NCI-H226 (cell line): ENCODE data around the gene IL15.
A peak's percentile ranks its signal among the peaks of the same experiment; 100 is the strongest.
"Not testable (repeated sequence)": the region's sequence is repeated elsewhere in the genome, so short reads cannot be mapped to it uniquely, and the experiment has no call there.

ENCODE experiments used
- DNase-seq: peaks from one replicate; pipeline ENCODE4 v3.0.0-alpha.2; 2015

IL15 gene

GRCh38 chr4:141636082-141636770, at the start of gene IL15:
TSS of gene IL15 (plus strand) at chr4:141636583. CDS start at chr4:141719465, 82,882 bp downstream.
- no peak for DNase-seq

GRCh38 chr4:141587897-141588296, 48.5 kb upstream of the IL15 start:
- DNase-seq, result peak; percentile 56

GRCh38 chr4:141595531-141595930, 40.9 kb upstream of the IL15 start:
- DNase-seq, result no peak

- no peak for DNase-seq
These were observed 36.5 kb upstream of the IL15 start for GRCh38 chr4:141599853-141600252.

- DNase-seq, result not testable (repeated sequence)
These were observed 31.7 kb upstream of the IL15 start for GRCh38 chr4:141604683-141605082.

- DNase-seq, result no peak
These were observed 30.9 kb upstream of the IL15 start for GRCh38 chr4:141605425-141605856.

- DNase-seq, result no peak
These were observed 27.1 kb upstream of the IL15 start for GRCh38 chr4:141609243-141609642.

GRCh38 chr4:141610365-141610764, 26.0 kb upstream of the IL15 start:
- no peak for DNase-seq

- DNase-seq, result no peak
These were observed 21.4 kb upstream of the IL15 start for GRCh38 chr4:141614878-141615586.

- not testable (repeated sequence) for DNase-seq
These were observed 20.8 kb upstream of the IL15 start for GRCh38 chr4:141615587-141615918.

GRCh38 chr4:141620715-141621114, 15.7 kb upstream of the IL15 start:
- DNase-seq, result no peak

- DNase-seq, result no peak
These were observed 11.4 kb upstream of the IL15 start for GRCh38 chr4:141625023-141625422.

- DNase-seq, result no peak
These were observed 5.5 kb upstream of the IL15 start for GRCh38 chr4:141630854-141631253.

- no peak for DNase-seq
These were observed 674 bp upstream of the IL15 start for GRCh38 chr4:141635736-141636081.

GRCh38 chr4:141636771-141637460, 533 bp downstream of the IL15 start:
- DNase-seq, result peak; percentile 49

- DNase-seq, result no peak
These were observed 1.2 kb downstream of the IL15 start for GRCh38 chr4:141637565-141637964.

GRCh38 chr4:141638230-141638629, 1.8 kb downstream of the IL15 start:
- DNase-seq, result no peak

- no peak for DNase-seq
These were observed 4.3 kb downstream of the IL15 start for GRCh38 chr4:141640696-141641095.

GRCh38 chr4:141642063-141642462, 5.7 kb downstream of the IL15 start:
- no peak for DNase-seq

GRCh38 chr4:141642711-141643110, 6.3 kb downstream of the IL15 start:
- no peak for DNase-seq

GRCh38 chr4:141643557-141643956, 7.2 kb downstream of the IL15 start:
- DNase-seq, result peak; percentile 70

GRCh38 chr4:141645611-141646340, 9.4 kb downstream of the IL15 start:
- DNase-seq, result no peak

GRCh38 chr4:141646969-141647368, 10.6 kb downstream of the IL15 start:
- DNase-seq, result no peak
